IMR-90 (cell line): ENCODE results near the gene GOLGA6A.

Experiments used
- BHLHE40 ChIP-seq: fragments of 150-350 bp; IDR thresholded peaks from 2 replicates; pipeline ENCODE4 v1.6.1; 2016; ENCODE audit warnings: mild to moderate bottlenecking, low read depth, low read length
- CTCF ChIP-seq: conservative IDR thresholded peaks from 2 replicates; pipeline ENCODE4 v1.5.1; 2012; ENCODE audit warnings: mild to moderate bottlenecking, low read depth, low read length, improper control_type of control experiment
- FOS ChIP-seq: fragments of 150-350 bp; IDR thresholded peaks from 2 replicates; pipeline ENCODE4 v1.6.1; 2016; ENCODE audit warnings: low read depth, low read length
- MAZ ChIP-seq: IDR thresholded peaks from 2 replicates; pipeline ENCODE4 v1.6.1; 2012; ENCODE audit warnings: low read depth, mild to moderate bottlenecking, low read length, improper control_type of control experiment, moderate library complexity, borderline replicate concordance
- MXI1 ChIP-seq: IDR thresholded peaks from 2 replicates; pipeline ENCODE4 v1.6.1; 2012; ENCODE audit warnings: low read depth, mild to moderate bottlenecking, low read length, moderate library complexity, borderline replicate concordance
- POLR2A ChIP-seq: IDR thresholded peaks from 2 replicates; pipeline ENCODE4 v1.6.1; 2012; ENCODE audit warnings: mild to moderate bottlenecking, low read depth, low read length
- RFX5 ChIP-seq: IDR thresholded peaks from 2 replicates; pipeline ENCODE4 v1.8.0; 2012; ENCODE audit warnings: low read depth, mild to moderate bottlenecking, low read length, moderate library complexity
- SMC3 ChIP-seq: fragments of 150-350 bp; IDR thresholded peaks from 2 replicates; pipeline ENCODE4 v1.6.1; 2016; ENCODE audit warnings: low read depth, mild to moderate bottlenecking, antibody characterized with exemption, low read length, moderate library complexity
- USF2 ChIP-seq: fragments of 150-350 bp; IDR thresholded peaks from 2 replicates; pipeline ENCODE4 v1.6.1; 2017; ENCODE audit warnings: mild to moderate bottlenecking, antibody characterized with exemption, low read length, low read depth

GRCh38 chr15:74131628-74132413, 49.5 kb upstream of the GOLGA6A start:
- no peak for TF ChIP-seq CTCF
- no peak for TF ChIP-seq FOS
- TF ChIP-seq MAZ, result no peak
- TF ChIP-seq RFX5, result no peak
- no peak for TF ChIP-seq BHLHE40
- no peak for TF ChIP-seq POLR2A
- TF ChIP-seq SMC3, result no peak
- no peak for TF ChIP-seq USF2
- no peak for TF ChIP-seq MXI1
